Purkinje cell (primary cell): Measurements from ENCODE around the gene PATZ1. TPM values are rescaled to one million over a fixed set of nuclear protein-coding genes. Genes with fewer than 3 reads are reported as not detected.

ENCODE experiments used
- polyA plus RNA-seq: library from polyadenylated mRNA; unstranded; fragments of >200 nt; fragmentation: Nextera tagmentation; gene quantifications from 2 replicates; pipeline ENCODE4 v1.2.1, GENCODE V29; 2014

The PATZ1 gene, protein sequence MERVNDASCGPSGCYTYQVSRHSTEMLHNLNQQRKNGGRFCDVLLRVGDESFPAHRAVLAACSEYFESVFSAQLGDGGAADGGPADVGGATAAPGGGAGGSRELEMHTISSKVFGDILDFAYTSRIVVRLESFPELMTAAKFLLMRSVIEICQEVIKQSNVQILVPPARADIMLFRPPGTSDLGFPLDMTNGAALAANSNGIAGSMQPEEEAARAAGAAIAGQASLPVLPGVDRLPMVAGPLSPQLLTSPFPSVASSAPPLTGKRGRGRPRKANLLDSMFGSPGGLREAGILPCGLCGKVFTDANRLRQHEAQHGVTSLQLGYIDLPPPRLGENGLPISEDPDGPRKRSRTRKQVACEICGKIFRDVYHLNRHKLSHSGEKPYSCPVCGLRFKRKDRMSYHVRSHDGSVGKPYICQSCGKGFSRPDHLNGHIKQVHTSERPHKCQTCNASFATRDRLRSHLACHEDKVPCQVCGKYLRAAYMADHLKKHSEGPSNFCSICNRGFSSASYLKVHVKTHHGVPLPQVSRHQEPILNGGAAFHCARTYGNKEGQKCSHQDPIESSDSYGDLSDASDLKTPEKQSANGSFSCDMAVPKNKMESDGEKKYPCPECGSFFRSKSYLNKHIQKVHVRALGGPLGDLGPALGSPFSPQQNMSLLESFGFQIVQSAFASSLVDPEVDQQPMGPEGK
- polyA plus RNA-seq: 3.3 and 4.7 TPM in 2 replicates

DNA sequence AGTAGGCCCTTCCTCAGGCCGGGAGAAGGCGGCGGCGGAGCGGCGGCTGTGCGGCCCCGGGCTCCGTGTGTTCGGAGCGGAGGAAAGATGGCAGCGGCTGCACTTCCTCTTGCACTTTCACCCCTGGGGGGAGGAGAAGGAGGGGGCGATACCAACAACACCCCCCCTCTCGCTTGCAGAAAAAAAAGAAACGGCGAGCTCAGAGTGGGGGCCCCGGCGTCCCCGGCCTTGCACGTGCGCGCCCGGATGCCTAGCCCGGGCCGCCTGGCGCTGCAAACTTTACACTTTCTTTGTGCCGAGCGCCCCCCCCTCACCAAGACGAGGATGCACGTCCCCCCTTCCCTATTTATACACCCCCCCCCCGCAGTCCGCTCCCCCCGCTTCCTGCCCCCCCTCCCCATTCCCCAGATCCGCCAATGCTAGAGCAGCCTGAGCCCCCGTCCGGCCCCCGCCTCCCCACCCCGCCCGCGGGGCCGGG lies at the start of gene PATZ1:
Gene PATZ1 (minus strand): TSS at position 92 of the 478 bp plus-strand sequence. CDS start 744 bp downstream, outside the sequence.

DNA sequence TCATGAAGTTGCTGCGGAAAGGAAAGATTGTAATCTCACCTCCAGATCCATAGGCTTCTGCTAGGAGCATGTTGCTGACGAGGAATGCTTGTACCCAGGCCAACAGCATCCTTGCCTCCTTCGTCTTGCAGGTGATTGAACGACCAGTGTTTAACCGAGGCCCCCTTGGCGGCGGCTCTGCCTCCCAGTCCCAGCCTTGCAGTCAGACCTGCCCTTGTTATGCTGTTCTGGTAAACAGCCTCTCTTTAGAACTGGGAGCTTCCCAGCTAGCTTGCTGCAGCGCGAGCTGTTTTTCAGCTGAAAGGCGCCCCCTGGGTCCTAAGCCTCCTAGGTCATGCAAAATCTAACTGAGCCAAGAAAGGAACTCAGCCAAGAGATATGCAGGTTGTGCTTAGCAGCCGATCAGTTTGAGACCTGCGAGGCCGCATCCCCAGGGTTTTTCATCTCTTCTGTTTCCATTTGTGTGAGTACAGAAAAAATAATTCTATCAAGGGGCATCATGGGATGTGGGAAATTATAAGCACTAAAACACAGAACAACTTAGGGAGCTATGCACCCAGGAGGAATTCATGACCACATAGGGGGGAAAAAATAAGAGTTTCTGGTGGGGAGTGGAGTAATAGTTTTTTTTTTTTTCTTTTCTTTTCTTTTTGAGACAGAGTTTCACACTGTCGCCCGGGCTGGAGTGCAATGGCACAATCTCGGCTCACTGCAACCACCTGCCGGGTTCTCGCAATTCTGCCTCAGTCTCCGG lies 53.7 kb downstream of the PATZ1 start, which contains the start of gene PIK3IP1:
Gene PIK3IP1 (minus strand): TSS at position 253 of the 754 bp plus-strand sequence. CDS start 144 bp downstream, at position 109.

Other genes starting within 250 kb of the PATZ1 start
- gene SELENOM, start 238.8 kb downstream of the PATZ1 start, polyA plus RNA-seq: 32.7 and 52.1 TPM in 2 replicates
- 1.6 and 2.9 TPM in 2 replicates for gene INPP5J, start 223.4 kb downstream of the PATZ1 start, polyA plus RNA-seq
- not detected in 2 replicates for gene PLA2G3, start 205.8 kb downstream of the PATZ1 start, polyA plus RNA-seq
- gene RNF185, start 186.2 kb downstream of the PATZ1 start, polyA plus RNA-seq: 7.7 and 9.6 TPM in 2 replicates
- 1.1 and 1.7 TPM in 2 replicates for gene LIMK2, start 134.0 kb downstream of the PATZ1 start, polyA plus RNA-seq
- gene PIK3IP1, start 53.9 kb downstream of the PATZ1 start, polyA plus RNA-seq: 1.6 and 2.7 TPM in 2 replicates
- 135 and 151 TPM in 2 replicates for gene DRG1, start 53.3 kb upstream of the PATZ1 start, polyA plus RNA-seq
- gene EIF4ENIF1, start 143.5 kb upstream of the PATZ1 start, polyA plus RNA-seq: 12.3 and 16.2 TPM in 2 replicates
- 2.9 and 4.0 TPM in 2 replicates for gene SFI1, start 150.2 kb upstream of the PATZ1 start, polyA plus RNA-seq